GM12891 (cell line): ENCODE results near the gene TCERG1L.

Source experiments
- POLR2A ChIP-seq: IDR thresholded peaks from 2 replicates; pipeline ENCODE4 v1.6.1; 2011; ENCODE audit warnings: low read depth, low read length, control low read depth
- POLR2AphosphoS5 ChIP-seq: IDR thresholded peaks from 2 replicates; pipeline ENCODE4 v1.6.1; 2011; ENCODE audit warnings: low read depth, low read length, control low read depth
- POU2F2 ChIP-seq: IDR thresholded peaks from 2 replicates; pipeline ENCODE4 v1.6.1; 2011; ENCODE audit warnings: low read depth, mild to moderate bottlenecking, control low read depth, low read length, moderate library complexity
- SPI1 ChIP-seq: IDR thresholded peaks from 2 replicates; pipeline ENCODE4 v1.6.1; 2011; ENCODE audit warnings: low read depth, low read length, control low read depth
- TAF1 ChIP-seq: IDR thresholded peaks from 2 replicates; pipeline ENCODE4 v1.6.1; 2011; ENCODE audit warnings: low read depth, low read length, control low read depth

DNA sequence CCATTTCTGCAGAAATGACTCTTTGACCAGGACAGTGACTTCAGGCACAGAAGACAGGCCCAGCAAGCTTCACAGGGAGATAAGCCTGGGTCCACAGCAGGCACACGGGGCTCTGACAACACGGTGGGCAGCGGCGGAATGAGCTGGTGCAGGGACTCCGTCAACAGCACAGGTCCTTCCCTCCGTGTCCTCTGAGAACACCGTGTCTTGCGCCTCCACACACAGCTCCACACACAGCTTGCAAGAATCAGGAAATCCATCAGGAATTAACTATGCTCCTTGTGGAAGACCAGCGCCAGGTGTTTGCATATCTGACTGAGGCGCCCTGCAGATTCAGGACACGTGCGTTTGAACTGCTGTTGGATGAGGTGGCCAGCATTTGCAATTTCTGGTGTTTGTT is 39.6 kb downstream of the TCERG1L start:
- no peak for TF ChIP-seq TAF1
- TF ChIP-seq POLR2A, result no peak
- no peak for TF ChIP-seq POLR2AphosphoS5
- TF ChIP-seq SPI1, result no peak
- TF ChIP-seq POU2F2, result no peak
